DMS114 treated with DMSO at 0.1 percent for 48 hours (cell line): ENCODE results near the gene IBTK.
"Not testable (repeated sequence)": the region's sequence is repeated elsewhere in the genome, so short reads cannot be mapped to it uniquely, and the experiment has no call there.

ENCODE experiments used
- DNase-seq: peaks from one replicate; lab custom pipeline; 2025; ENCODE audit not compliant: unreplicated experiment; lab: John Stamatoyannopoulos, UW

IBTK gene

DNA sequence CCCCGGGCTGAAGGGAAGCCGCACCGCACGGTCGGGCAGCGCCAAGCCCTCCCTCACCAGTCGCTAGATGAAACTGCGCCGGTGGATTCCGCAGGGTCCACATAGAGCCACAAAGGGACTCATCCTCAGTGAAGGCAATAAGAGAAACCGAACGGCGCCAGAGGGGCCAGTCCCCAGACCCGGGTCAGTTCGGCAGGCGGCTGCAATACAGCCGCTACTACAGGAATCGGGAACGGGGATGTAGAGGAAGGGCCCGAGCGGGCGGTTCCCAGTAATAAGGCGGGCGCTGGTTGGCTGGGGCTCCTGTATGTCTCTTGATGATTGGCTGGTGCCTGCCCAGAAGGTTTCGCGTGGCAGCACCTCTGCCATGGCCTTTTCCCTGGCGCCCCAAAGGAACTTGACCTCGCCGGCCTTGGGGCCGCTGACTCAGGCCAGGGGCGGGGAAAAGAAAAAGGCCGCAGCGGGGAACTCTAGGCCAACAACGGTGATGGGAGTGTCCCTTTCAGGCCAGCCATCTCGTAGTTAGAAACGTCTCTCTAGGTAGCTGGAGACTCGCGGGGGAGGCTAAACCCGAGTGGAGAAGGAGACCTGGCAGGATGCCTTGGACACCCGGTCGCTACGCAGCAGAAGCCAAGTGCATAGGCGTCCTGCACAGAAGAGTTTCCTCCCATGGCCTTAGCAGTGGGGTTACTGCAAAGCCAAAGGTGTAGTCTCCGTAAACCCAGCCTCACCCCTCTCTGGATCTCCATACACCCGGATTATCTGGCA, at the start of gene IBTK:
Gene IBTK, minus strand, starts transcription at position 240 of the 768 bp plus-strand sequence. CDS start 7,258 bp downstream, outside the sequence.
- DNase-seq = peak; percentile 71

DNA sequence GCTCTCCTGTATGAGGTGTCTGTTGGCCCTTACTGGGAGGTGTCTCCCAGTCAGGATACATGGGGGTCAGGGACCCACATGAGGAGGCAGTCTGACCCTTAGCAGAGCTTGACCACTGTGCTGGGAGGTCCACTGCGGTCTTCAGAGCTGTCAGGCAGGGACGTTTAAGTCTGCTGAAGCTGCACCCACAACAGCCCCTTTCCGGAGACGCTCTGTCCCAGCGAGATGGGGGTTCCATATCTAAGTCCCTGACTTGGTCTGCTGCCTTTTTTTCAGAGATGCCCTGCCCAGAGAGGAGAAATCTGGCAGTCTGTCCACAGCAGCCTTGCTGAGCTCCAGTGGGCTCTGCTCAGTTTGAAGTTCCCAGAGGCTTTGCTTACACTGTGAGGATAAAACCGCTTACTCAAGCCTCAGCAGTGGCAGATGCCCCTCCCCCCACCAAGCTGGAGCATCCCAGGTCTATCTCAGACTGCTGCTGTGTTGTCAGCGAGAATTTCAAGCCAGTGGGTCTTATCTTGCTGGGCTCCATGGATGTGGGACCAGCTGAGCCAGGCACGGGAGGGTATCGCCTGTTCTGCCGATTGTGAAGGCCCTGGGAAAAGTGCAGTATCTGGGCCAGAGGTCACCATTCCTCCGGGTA, 36.3 kb upstream of the IBTK start:
- DNase-seq = no peak

DNA sequence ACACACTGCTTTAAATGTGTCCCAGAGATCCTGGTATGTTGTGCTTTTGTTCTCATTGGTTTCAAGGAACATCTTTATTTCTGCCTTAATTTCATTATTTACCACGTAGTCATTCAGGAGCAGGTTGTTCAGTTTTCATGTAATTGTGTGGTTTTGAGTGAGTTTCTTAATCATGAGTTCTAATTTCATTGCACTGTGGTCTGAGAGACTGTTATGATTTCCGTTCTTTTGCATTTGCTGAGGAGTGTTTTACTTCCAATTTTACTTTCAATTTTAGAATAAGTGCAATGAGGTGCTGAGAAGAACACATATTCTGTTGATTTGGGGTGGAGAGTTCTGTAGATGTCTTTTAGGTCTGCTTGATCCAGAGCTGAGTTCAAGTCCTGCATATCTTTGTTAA, 34.0 kb upstream of the IBTK start:
- DNase-seq = not testable (repeated sequence)

DNA sequence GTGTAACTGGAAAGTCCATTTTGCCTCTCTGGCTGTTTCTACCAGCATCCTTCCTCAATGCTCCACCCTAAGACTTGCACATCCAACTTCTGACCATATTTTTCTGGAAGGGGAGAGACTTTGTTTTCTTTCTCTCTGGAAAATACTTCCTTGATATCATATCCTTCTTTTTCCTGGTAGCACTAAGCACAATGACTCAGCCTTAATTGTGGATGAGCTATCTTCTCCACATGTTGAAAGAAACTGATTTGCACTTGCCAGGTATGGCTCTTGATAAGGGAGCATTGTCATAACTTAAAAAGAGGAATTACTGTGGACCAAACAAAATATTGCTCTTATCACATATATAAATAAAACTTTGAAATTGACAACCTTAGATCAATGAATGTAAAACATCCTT, 30.1 kb upstream of the IBTK start:
- DNase-seq = no peak

- DNase-seq = no peak
These were observed 28.1 kb upstream of the IBTK start for GRCh38 chr6:82275686-82276085.

DNA sequence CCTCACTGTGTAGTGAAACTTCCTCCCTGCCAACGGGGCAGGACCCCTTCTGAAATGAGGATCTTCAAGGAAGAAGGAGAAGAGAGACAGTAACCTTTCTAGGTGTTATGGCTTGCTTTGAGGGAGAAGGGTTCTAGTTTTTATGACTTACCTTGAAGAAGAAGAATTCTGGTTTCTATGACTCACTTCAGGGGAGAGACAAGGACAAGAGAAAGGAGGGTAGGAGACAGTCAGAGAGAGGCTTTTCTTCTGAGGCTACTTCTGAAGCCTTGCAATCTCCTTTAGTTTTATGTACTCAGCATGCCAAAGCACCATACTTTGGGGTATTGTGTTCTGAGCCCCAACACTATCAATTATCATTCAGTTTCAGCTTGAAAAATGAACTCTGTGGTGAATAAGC, 25.8 kb upstream of the IBTK start:
- no peak for DNase-seq

DNA sequence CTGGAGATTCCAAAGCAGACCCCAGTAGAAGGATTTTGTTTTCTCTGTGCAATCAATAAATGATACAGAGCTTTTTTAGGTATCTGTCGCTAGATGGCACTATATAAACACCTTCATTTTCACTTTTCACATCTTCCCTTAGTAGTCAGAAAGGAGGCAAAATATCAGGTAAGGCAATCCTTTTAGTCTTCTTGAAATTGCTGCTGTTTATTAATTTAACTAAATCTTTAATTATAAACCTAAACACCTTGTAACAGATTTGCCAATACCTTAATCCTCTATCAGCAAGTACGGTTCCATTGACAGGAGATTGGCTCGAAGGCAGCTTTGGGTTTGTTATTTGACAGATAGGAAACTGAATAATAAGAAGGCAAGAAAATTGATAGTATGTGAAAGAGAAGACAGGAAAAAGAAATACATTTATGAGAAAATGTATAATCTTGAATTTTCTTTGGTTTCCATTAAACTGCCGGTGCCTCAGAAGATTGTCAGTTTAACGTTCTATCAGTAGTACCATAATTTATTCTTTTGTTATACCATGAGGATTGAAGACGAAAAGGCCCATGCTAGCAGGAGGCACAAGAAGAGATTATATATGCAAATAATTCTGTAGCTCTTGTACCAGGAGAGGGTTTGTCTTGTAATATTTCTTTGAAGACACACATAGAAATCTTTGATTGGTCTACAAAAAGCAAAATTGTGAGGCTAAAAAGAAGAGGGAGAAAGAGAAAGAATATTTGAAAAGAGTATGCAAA, 23.5 kb upstream of the IBTK start:
- peak; percentile 16 for DNase-seq

GRCh38 chr6:82268301-82268846, 20.8 kb upstream of the IBTK start:
- no peak for DNase-seq

DNA sequence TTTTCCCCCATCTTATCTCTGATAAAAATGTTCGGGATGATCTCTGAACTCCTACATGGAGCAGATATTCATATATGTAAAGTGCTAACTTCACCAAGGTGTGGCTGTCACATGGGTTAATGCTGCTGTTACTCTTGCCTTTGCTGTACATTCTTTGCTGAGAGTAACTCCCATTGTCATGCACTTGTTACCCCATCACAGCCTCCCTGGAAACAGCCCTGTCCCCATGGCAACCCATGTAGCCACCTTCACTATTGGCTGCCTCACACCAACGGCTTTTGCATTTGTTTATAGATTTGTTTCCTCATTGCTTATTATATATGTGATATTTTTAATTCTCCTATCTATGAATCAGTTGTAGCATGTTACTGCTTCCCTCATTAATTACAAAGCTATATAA, 17.3 kb upstream of the IBTK start:
- DNase-seq = no peak

DNA sequence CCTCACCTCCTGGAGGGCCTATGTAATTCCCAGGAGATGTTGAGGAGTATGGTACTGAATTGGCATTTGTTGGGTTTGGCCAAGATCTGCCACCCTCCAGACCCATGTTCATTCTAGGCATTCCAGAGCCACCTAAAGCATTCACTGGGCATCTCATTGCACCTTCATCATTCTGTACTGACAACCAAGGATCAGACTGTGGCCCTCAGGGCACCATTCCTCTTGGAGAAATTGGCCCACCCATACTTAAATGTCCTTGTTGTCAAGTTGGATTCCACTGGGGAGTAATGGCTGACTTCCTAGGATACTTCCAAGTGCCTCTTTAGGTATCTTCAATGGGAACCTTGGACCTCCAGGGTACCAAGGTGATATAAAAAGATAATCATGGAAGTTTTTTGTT, 16.8 kb upstream of the IBTK start:
- no peak for DNase-seq

DNA sequence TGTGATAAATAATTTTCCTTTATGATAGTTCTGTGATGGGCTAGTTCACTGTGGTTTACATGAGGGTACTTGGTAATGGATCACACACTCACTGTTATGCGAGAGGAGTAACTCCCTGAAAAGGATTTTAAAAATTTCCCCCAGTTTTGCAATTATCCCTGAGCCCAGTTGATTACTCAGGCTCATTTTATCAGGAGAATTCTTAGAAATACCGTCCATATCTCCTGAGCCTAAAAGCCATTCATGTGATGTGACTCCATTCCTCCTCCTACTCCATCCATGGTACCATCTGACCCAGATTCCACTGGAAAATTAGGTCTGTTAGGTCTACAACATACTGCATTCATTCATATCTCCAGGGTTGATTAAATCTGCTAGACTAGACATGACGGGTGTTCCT, 16.4 kb upstream of the IBTK start:
- DNase-seq = no peak

DNA sequence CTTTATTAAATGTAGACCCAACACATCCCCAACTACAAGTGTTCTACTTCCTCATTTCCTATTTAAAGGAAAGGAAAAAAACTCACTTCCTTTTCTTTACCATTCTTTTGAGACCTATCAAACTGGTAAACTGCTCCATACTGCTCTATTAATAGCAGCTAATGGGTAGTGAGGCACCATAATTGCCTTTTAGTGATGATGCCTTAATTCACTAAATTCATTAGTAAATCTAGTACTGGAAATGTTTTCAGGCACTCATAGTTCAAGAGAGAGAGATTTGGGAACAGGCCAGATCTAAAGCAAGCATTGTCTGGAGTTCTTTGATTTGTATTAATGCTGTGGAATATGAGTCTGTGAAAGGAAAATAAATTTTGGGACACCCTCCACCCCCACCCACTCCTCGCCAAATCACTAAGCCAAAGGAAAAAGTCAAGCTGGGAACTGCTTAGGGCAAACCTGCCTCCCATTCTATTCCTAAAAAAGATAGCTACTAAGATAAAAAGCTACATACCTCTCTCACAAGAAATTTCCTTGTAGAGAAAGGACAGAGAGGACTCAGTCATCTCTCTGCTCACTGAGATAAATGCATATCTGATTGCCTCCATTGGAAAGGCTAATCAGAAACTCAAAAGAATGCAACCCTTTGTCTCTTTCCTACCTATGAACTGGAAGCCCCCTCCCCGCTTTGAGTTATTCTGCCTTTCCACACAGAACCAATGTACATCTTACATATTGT, 13.6 kb upstream of the IBTK start:
- no peak for DNase-seq

GRCh38 chr6:82259389-82259788, 11.8 kb upstream of the IBTK start:
- no peak for DNase-seq

GRCh38 chr6:82257088-82257774, 9.7 kb upstream of the IBTK start:
- DNase-seq = no peak

- not testable (repeated sequence) for DNase-seq
These were observed 7.2 kb upstream of the IBTK start for GRCh38 chr6:82254722-82255121.

GRCh38 chr6:82251942-82252341, 4.4 kb upstream of the IBTK start:
- DNase-seq = peak; percentile 34

- DNase-seq = no peak
These were observed 2.1 kb upstream of the IBTK start for GRCh38 chr6:82249381-82250253.

DNA sequence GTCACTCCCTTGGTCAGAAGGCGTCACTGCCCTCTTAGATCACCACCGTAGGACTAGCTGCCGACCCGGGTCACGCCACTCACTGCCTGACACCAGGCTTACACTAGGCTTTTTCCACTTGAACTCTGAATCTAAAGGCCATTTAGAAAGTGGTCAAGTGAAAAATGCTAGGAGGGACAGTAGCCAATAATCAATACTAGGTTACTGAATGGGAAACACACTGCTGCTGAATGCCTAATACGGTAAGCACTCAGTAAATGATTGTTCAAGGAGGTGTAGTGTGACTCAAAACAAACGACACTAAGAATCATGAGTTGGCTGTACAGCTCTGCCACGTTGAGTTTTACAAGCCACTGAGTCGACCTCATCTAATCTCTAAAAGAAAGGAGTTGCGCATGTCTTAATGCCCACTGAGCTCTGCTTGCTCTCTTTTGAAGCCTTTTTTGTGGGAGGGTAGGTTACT, 760 bp upstream of the IBTK start:
- no peak for DNase-seq

- peak; percentile 22 for DNase-seq
These were observed 591 bp downstream of the IBTK start for GRCh38 chr6:82246802-82247504.
